SU-DHL-6 (cell line): ENCODE data around the gene JPH4.

Experiments
- H2AFZ ChIP-seq: fragments of 200-600 bp; sonication (generic); 2 replicates; pipeline ENCODE4 v1.6.1; 2014; ENCODE audit warnings: low read depth, mild to moderate bottlenecking, moderate library complexity, mixed read lengths, antibody characterized with exemption, low read length; ENCODE audit not compliant: severe bottlenecking
- H3F3A ChIP-seq: fragments of 200-600 bp; shearing (Covaris generic); 2 replicates; pipeline ENCODE4 v1.6.0; 2016; ENCODE audit warnings: antibody characterized with exemption, mild to moderate bottlenecking; ENCODE audit not compliant: insufficient read depth
- H3K27ac ChIP-seq: fragments of 200-600 bp; sonication (generic); 2 replicates; pipeline ENCODE4 v1.5.1; 2016; ENCODE audit warnings: low read depth, mild to moderate bottlenecking, low read length, moderate library complexity, mixed read lengths
- H3K27me3 ChIP-seq: fragments of 200-600 bp; sonication (generic), shearing (Covaris generic); 2 replicates; pipeline ENCODE4 v1.6.0; 2014; ENCODE audit warnings: mild to moderate bottlenecking, low read length
- H3K36me3 ChIP-seq: fragments of 200-600 bp; sonication (generic); 2 replicates; pipeline ENCODE4 v1.6.1; 2014; ENCODE audit warnings: mild to moderate bottlenecking, low read length, mixed read lengths
- H3K4me2 ChIP-seq: fragments of 300-600, 200-600 bp; shearing (Covaris generic), sonication (generic); 2 replicates; pipeline ENCODE4 v1.6.0; 2014; ENCODE audit warnings: low read length, low read depth, mild to moderate bottlenecking; ENCODE audit not compliant: poor library complexity, severe bottlenecking
- H3K4me3 ChIP-seq: fragments of 200-600 bp; sonication (generic); 2 replicates; pipeline ENCODE4 v1.5.1; 2014; ENCODE audit warnings: antibody characterized with exemption, low read length, mild to moderate bottlenecking, mixed read lengths; ENCODE audit not compliant: insufficient read depth, poor library complexity, severe bottlenecking
- H3K79me2 ChIP-seq: fragments of 200-600 bp; sonication (generic); 2 replicates; pipeline ENCODE4 v1.6.1; 2014; ENCODE audit warnings: mild to moderate bottlenecking, low read length, moderate library complexity; ENCODE audit not compliant: insufficient read depth
- H3K9ac ChIP-seq: fragments of 200-600 bp; sonication (generic); 2 replicates; pipeline ENCODE4 v1.7.0; 2014; ENCODE audit warnings: mild to moderate bottlenecking, low read length
- H3K9me2 ChIP-seq: fragments of 200-600 bp; sonication (generic); replicated peaks from 2 replicates; pipeline ENCODE4 v1.6.1; 2014; ENCODE audit warnings: low read length; ENCODE audit not compliant: insufficient read depth
- H3K9me3 ChIP-seq: fragments of 200-600 bp; sonication (generic); 2 replicates; pipeline ENCODE4 v1.6.1; 2014; ENCODE audit warnings: low read length, mixed read lengths; ENCODE audit not compliant: insufficient read depth
- H4K20me1 ChIP-seq: fragments of 200-600 bp; sonication (generic); 2 replicates; pipeline ENCODE4 v1.6.1; 2014; ENCODE audit warnings: low read depth, mild to moderate bottlenecking, antibody characterized with exemption, low read length, moderate library complexity, mixed read lengths
- CTCF ChIP-seq: fragments of 200-600 bp; sonication (generic); IDR thresholded peaks from one replicate; pipeline ENCODE4 v1.5.1; 2017; ENCODE audit warnings: antibody characterized with exemption, mild to moderate bottlenecking, low read length, moderate library complexity; ENCODE audit not compliant: insufficient read depth, poor library complexity, severe bottlenecking
- EZH2phosphoT487 ChIP-seq: fragments of 200-600 bp; sonication (generic), shearing (Covaris generic); conservative IDR thresholded peaks from 2 replicates; pipeline ENCODE4 v1.6.1; 2018; ENCODE audit warnings: mild to moderate bottlenecking, antibody characterized with exemption, low read length, moderate library complexity, mixed read lengths

JPH4 gene

GRCh38 chr14:23557946-23558345, 20.6 kb downstream of the JPH4 start:
- Histone ChIP-seq H3K36me3 (no peaks in the 10 kb centered on the region), H3K4me2 (peak overlapping the region; percentile 89), H3K4me3 (no peak overlapping the region), H3F3A (peaks cover 15% of the 10 kb centered on the region), H3K27me3 (no peaks in the 10 kb centered on the region), H3K9me2 (no peaks in the 10 kb centered on the region), H4K20me1 (no peaks in the 10 kb centered on the region), H3K9me3 (no peaks in the 10 kb centered on the region), H3K27ac (peak overlapping the region; percentile 49), H2AFZ (no peak overlapping the region), H3K79me2 (peaks cover 10% of the 10 kb centered on the region; the same call in 1 of the 2 replicates), H3K9ac (peak overlapping the region; percentile 75)
- TF ChIP-seq EZH2phosphoT487 (no peak), CTCF (no peak)

GRCh38 chr14:23557521-23557920, 21.1 kb downstream of the JPH4 start:
- Histone ChIP-seq H3K79me2 (peaks cover 10% of the 10 kb centered on the region; the same call in 1 of the 2 replicates), H2AFZ (no peak overlapping the region), H3K36me3 (no peaks in the 10 kb centered on the region), H4K20me1 (no peaks in the 10 kb centered on the region), H3K4me3 (peak overlapping the region; percentile 67), H3K9ac (peak overlapping the region; percentile 75), H3K27ac (peak overlapping the region; percentile 49), H3F3A (peaks cover 15% of the 10 kb centered on the region), H3K4me2 (peak overlapping the region; percentile 89), H3K27me3 (no peaks in the 10 kb centered on the region), H3K9me3 (no peaks in the 10 kb centered on the region), H3K9me2 (no peaks in the 10 kb centered on the region)
- TF ChIP-seq CTCF = no peak
- TF ChIP-seq EZH2phosphoT487 = no peak

GRCh38 chr14:23556700-23557440, 21.7 kb downstream of the JPH4 start:
- peaks cover 10% of the 10 kb centered on the region; the same call in 1 of the 2 replicates for H3K79me2 ChIP-seq
- no peaks in the 10 kb centered on the region for H3K36me3 ChIP-seq
- H3F3A ChIP-seq = peaks cover 15% of the 10 kb centered on the region
- H3K4me3 ChIP-seq = peak overlapping the region; percentile 67
- H3K9me3 ChIP-seq = no peaks in the 10 kb centered on the region
- H3K27ac ChIP-seq = peak overlapping the region; percentile 49
- peak overlapping the region; percentile 89 for H3K4me2 ChIP-seq
- no peak for TF ChIP-seq EZH2phosphoT487
- no peak for TF ChIP-seq CTCF
- no peaks in the 10 kb centered on the region for H4K20me1 ChIP-seq
- peak overlapping the region; percentile 75 for H3K9ac ChIP-seq
- peak overlapping the region; percentile 37 for H2AFZ ChIP-seq
- no peaks in the 10 kb centered on the region for H3K9me2 ChIP-seq
- H3K27me3 ChIP-seq = no peaks in the 10 kb centered on the region
